Measurements from ENCODE around the gene GPN1. TPM values are rescaled to one million over a fixed set of nuclear protein-coding genes. Genes with fewer than 3 reads are reported as not detected.

Gene GPN1
- total and polyA plus RNA-seq, 7 donors = 15.2 to 31.2 (median 24.4) TPM

GRCh38 chr2:27651056-27651455 is 22.2 kb downstream of the GPN1 start:
- Histone ChIP-seq H3K9me3 (no peaks in the 10 kb centered on the region), H3K36me3 (peaks cover 29 to 100% (median 58%) of the 10 kb centered on the region in 4 donors), H3K4me3 (no peak overlapping the region), H3K27ac (no peak overlapping the region), H3K4me1 (no peaks in the 10 kb centered on the region), H3K27me3 (no peaks in the 10 kb centered on the region)
- no peak for DNase-seq
- intact Hi-C loops (cut with DNase I) = no loop called here
- TF ChIP-seq POLR2AphosphoS5 (IDR thresholded peaks at IDR 0.05) = no peak
- no peak for TF ChIP-seq POLR2A (IDR thresholded peaks at IDR 0.05)
- no peak for TF ChIP-seq CTCF (IDR thresholded peaks at IDR 0.05)
- no peak for TF ChIP-seq EP300 (IDR thresholded peaks at IDR 0.05)
- 77 to 87% methylated on average over 4 of the region's 4 CpGs for WGBS, 2 donors

GRCh38 chr2:27652341-27652740 is 23.5 kb downstream of the GPN1 start:
- Histone ChIP-seq H3K4me3 (no peak overlapping the region), H3K9me3 (no peaks in the 10 kb centered on the region), H3K36me3 (peaks cover 37 to 100% (median 62%) of the 10 kb centered on the region in 4 donors), H3K27ac (no peak overlapping the region), H3K27me3 (no peaks in the 10 kb centered on the region), H3K4me1 (no peaks in the 10 kb centered on the region)
- TF ChIP-seq POLR2A (IDR thresholded peaks at IDR 0.05) (no peak), EP300 (IDR thresholded peaks at IDR 0.05) (no peak), POLR2AphosphoS5 (IDR thresholded peaks at IDR 0.05) (no peak)
- no peak for DNase-seq
- intact Hi-C loops (cut with DNase I) = no loop called here

GRCh38 chr2:27652790-27653189 is 23.9 kb downstream of the GPN1 start:
- H3K27ac ChIP-seq = no peak overlapping the region
- H3K36me3 ChIP-seq = peaks cover 36 to 100% (median 60%) of the 10 kb centered on the region in 4 donors
- no peaks in the 10 kb centered on the region for H3K4me1 ChIP-seq
- H3K9me3 ChIP-seq = no peaks in the 10 kb centered on the region
- 96% methylated on average over 1 of the region's 1 CpG for WGBS, 2 donors
- DNase-seq = no peak
- no peaks in the 10 kb centered on the region for H3K27me3 ChIP-seq
- TF ChIP-seq POLR2A (IDR thresholded peaks at IDR 0.05) (no peak), CTCF (IDR thresholded peaks at IDR 0.05) (no peak), EP300 (IDR thresholded peaks at IDR 0.05) (no peak), POLR2AphosphoS5 (IDR thresholded peaks at IDR 0.05) (no peak)
- intact Hi-C loops (cut with DNase I) = no loop called here
- H3K4me3 ChIP-seq = no peak overlapping the region

- no peak overlapping the region for H3K27ac ChIP-seq
- DNase-seq = no peak
- TF ChIP-seq POLR2A (IDR thresholded peaks at IDR 0.05) (no peak), CTCF (IDR thresholded peaks at IDR 0.05) (no peak), EP300 (IDR thresholded peaks at IDR 0.05) (no peak), POLR2AphosphoS5 (IDR thresholded peaks at IDR 0.05) (no peak)
- H3K9me3 ChIP-seq = no peaks in the 10 kb centered on the region
- intact Hi-C loops (cut with DNase I) = no loop called here
- H3K27me3 ChIP-seq = no peaks in the 10 kb centered on the region
- H3K4me1 ChIP-seq = no peaks in the 10 kb centered on the region
- 91 to 92% methylated on average over 2 of the region's 2 CpGs for WGBS, 2 donors
- H3K4me3 ChIP-seq = no peak overlapping the region
- H3K36me3 ChIP-seq = peaks cover 33 to 99% (median 56%) of the 10 kb centered on the region in 4 donors
These were observed 24.5 kb downstream of the GPN1 start for GRCh38 chr2:27653397-27653796.

- Histone ChIP-seq H3K4me3 (no peak overlapping the region), H3K27me3 (no peaks in the 10 kb centered on the region), H3K4me1 (peaks cover 0 to 6% (median 0%) of the 10 kb centered on the region in 4 donors), H3K9me3 (no peaks in the 10 kb centered on the region), H3K27ac (no peak overlapping the region), H3K36me3 (peaks cover 33 to 99% (median 57%) of the 10 kb centered on the region in 4 donors)
- TF ChIP-seq EP300 (IDR thresholded peaks at IDR 0.05) = no peak
- TF ChIP-seq CTCF (IDR thresholded peaks at IDR 0.05) = no peak
- TF ChIP-seq POLR2AphosphoS5 (IDR thresholded peaks at IDR 0.05) = no peak
- TF ChIP-seq POLR2A (IDR thresholded peaks at IDR 0.05) = no peak
- intact Hi-C loops (cut with DNase I) = no loop called here
- no peak for DNase-seq
- 94 to 97% methylated on average over 7 of the region's 7 CpGs for WGBS, 2 donors
These were observed 26.5 kb downstream of the GPN1 start for GRCh38 chr2:27655155-27655951.

Data from sigmoid colon (tissue), 7 donors.